ENCODE results near the gene TOMM7.

Gene TOMM7

GRCh38 chr7:22812353-22812752 is 10.3 kb downstream of the TOMM7 start:
- no peak for TF ChIP-seq CTCF (IDR thresholded peaks at IDR 0.05; ENCODE audit: borderline replicate concordance, control extremely low read depth, extremely low read depth, insufficient read depth, missing control alignments)
- in situ Hi-C loops (cut with MboI; ENCODE audit: low sequenced_read_pairs, unreplicated experiment), result no loop called here
- no peak for DNase-seq (ENCODE audit: low spot score)

DNA sequence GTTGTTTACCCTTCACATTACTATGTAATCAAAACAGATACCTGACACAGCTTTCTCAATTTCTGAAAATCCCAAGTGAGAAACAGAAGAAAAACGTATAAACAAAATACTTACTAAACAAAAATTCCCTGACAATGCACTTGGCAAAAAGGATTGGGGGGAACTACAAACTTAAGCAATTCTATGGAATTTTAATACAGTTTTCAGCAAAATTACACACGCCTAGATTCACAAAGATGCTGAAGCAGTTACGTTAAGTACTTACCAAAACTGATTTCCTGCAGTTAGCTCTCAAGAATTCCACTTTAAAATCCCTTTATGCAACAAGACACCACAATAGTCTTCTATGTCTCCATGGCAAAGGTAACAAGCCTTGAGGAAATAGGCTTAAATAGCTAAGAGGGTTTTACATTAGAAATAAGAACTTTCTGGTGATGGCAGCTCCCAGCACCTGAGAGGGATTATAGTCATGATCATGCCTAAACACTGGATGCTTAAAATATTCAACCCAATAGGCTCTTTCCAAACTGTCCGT is 10.8 kb downstream of the TOMM7 start:
- DNase-seq (ENCODE audit: low spot score), result no peak
- in situ Hi-C loops (cut with MboI; ENCODE audit: low sequenced_read_pairs, unreplicated experiment), result no loop called here
- TF ChIP-seq CTCF (IDR thresholded peaks at IDR 0.05; ENCODE audit: borderline replicate concordance, control extremely low read depth, extremely low read depth, insufficient read depth, missing control alignments), result no peak

GRCh38 chr7:22810843-22811242 is 11.8 kb downstream of the TOMM7 start:
- no peak for TF ChIP-seq CTCF (IDR thresholded peaks at IDR 0.05; ENCODE audit: borderline replicate concordance, control extremely low read depth, extremely low read depth, insufficient read depth, missing control alignments)
- no peak for DNase-seq (ENCODE audit: low spot score)
- in situ Hi-C loops (cut with MboI; ENCODE audit: low sequenced_read_pairs, unreplicated experiment), result no loop called here

GRCh38 chr7:22809902-22810642 is 12.6 kb downstream of the TOMM7 start:
- in situ Hi-C loops (cut with MboI; ENCODE audit: low sequenced_read_pairs, unreplicated experiment), result no loop called here
- no peak for DNase-seq (ENCODE audit: low spot score)
- TF ChIP-seq CTCF (IDR thresholded peaks at IDR 0.05; ENCODE audit: borderline replicate concordance, control extremely low read depth, extremely low read depth, insufficient read depth, missing control alignments), result no peak

GRCh38 chr7:22808140-22808539 is 14.5 kb downstream of the TOMM7 start:
- no peak for DNase-seq (ENCODE audit: low spot score)
- TF ChIP-seq CTCF (IDR thresholded peaks at IDR 0.05; ENCODE audit: borderline replicate concordance, control extremely low read depth, extremely low read depth, insufficient read depth, missing control alignments), result no peak
- in situ Hi-C loops (cut with MboI; ENCODE audit: low sequenced_read_pairs, unreplicated experiment), result no loop called here

DNA sequence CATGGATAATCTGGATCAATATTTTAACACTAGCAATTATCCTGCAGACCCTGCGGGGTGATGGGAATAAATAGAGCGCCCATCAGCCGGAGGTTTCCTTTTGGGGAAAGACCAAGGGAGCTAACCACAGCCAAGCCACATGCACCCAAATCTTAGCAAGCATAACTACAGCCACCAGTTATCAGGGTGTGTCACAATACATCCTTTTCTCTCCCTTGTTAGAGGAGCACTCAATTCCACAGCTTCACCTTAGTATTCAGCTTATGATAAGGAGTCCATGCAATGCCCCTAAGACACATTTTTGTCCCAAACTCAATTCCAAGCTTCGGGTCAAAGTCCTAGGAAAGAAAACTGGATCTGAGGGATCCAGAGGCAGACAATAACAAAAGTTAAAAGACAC is 15.9 kb downstream of the TOMM7 start:
- in situ Hi-C loops (cut with MboI; ENCODE audit: low sequenced_read_pairs, unreplicated experiment), result no loop called here
- no peak for DNase-seq (ENCODE audit: low spot score)

More for the DNA sequence above, 15.9 kb downstream of the TOMM7 start:
- no peak for TF ChIP-seq CTCF (IDR thresholded peaks at IDR 0.05; ENCODE audit: borderline replicate concordance, control extremely low read depth, extremely low read depth, insufficient read depth, missing control alignments)
